T-cell (primary cell): ENCODE results near the gene DNAJB2. TPM values are rescaled to one million over a fixed set of nuclear protein-coding genes. Genes with fewer than 3 reads are reported as not detected.
A peak's percentile ranks its signal among the peaks of the same experiment; 100 is the strongest.

Source experiments
- ATAC-seq, 4 experiments: fragments of 200-7000 bp in 3 of 4; fragments of 150-1000 bp in 1 of 4; cut with Tn5 transposase; replicated peaks in 1 of 4; 1 replicate in 3 of 4; 2 replicates in 1 of 4; pipeline ENCODE4 v1.10.0; 2021; ENCODE audit warnings: moderate library complexity in 3 of 4, mild to moderate bottlenecking in 2 of 4, moderate number of reproducible peaks in 1 of 4
- CTCF ChIA-PET, 2 donors: fragments of 300-600 bp; sonication (Branson Sonifier 250); formaldehyde crosslinking; loops; one replicate each; lab custom pipeline; 2022; ENCODE audit warnings: antibody characterized with exemption in 2 of 2; lab: Charles Lee
- POLR2A ChIA-PET, 2 donors: fragments of 300-600 bp; sonication (Branson Sonifier 250); formaldehyde crosslinking; loops; one replicate each; lab custom pipeline; 2022; ENCODE audit warnings: antibody characterized with exemption in 2 of 2; lab: Charles Lee
- DNase-seq, 35 experiments: peaks; one replicate each; pipeline versions ENCODE4 v3.0.0 to v3.0.0-alpha.2; 2013 to 2023
- H3K27ac ChIP-seq: one replicate; pipeline ENCODE4 v1.5.1; 2013; ENCODE audit warnings: low read length
- H3K27me3 ChIP-seq, 2 experiments: replicated peaks in 1 of 2; 1 replicate in 1 of 2; 2 replicates in 1 of 2; pipeline versions ENCODE4 v1.6.1 to v1.7.0; 2013; ENCODE audit warnings: low read length in 1 of 2, mixed read lengths in 1 of 2; ENCODE audit not compliant: control insufficient read depth in 2 of 2, insufficient read depth in 2 of 2; ENCODE audit errors: extremely low read depth in 1 of 2
- H3K36me3 ChIP-seq, 2 donors: 1 replicate in 1 of 2; 2 replicates in 1 of 2; pipeline versions ENCODE4 v1.6.1 to v1.7.0; 2013; ENCODE audit warnings: low read length in 1 of 2; ENCODE audit not compliant: control insufficient read depth in 2 of 2, insufficient read depth in 1 of 2; ENCODE audit errors: extremely low read depth in 1 of 2
- H3K4me1 ChIP-seq, 2 experiments: 1 replicate in 1 of 2; 2 replicates in 1 of 2; pipeline versions ENCODE4 v1.6.1 to v1.7.0; 2013; ENCODE audit warnings: low read length in 2 of 2, mixed read lengths in 1 of 2; ENCODE audit not compliant: insufficient read depth in 2 of 2, control insufficient read depth in 1 of 2; ENCODE audit errors: extremely low read depth in 1 of 2
- H3K4me3 ChIP-seq, 2 donors: 1 replicate in 1 of 2; 2 replicates in 1 of 2; pipeline versions ENCODE4 v1.5.1 to v1.7.0; 2013; ENCODE audit warnings: mild to moderate bottlenecking in 2 of 2, low read length in 1 of 2, moderate library complexity in 1 of 2; ENCODE audit not compliant: control insufficient read depth in 1 of 2; ENCODE audit errors: extremely low read depth in 1 of 2
- H3K9me3 ChIP-seq: 2 replicates; pipeline ENCODE4 v1.7.0; 2013
- H3K27ac Mint-ChIP-seq, 2 donors: one replicate each; pipeline ENCODE4 v1.8.0; 2020 to 2021; ENCODE audit warnings: mild to moderate bottlenecking in 2 of 2, mixed read lengths in 2 of 2
- H3K27me3 Mint-ChIP-seq, 2 donors: one replicate each; pipeline ENCODE4 v1.8.0; 2021 to 2022; ENCODE audit warnings: mixed read lengths in 2 of 2
- H3K36me3 Mint-ChIP-seq: one replicate; pipeline ENCODE4 v1.8.0; 2021; ENCODE audit warnings: mixed read lengths
- H3K4me1 Mint-ChIP-seq, 3 donors: one replicate each; pipeline ENCODE4 v1.8.0; 2020 to 2022; ENCODE audit warnings: mixed read lengths in 3 of 3, mild to moderate bottlenecking in 1 of 3
- H3K4me3 Mint-ChIP-seq, 3 donors: one replicate each; pipeline ENCODE4 v1.8.0; 2020 to 2022; ENCODE audit warnings: mild to moderate bottlenecking in 3 of 3, mixed read lengths in 3 of 3, moderate library complexity in 3 of 3
- H3K9me3 Mint-ChIP-seq, 3 donors: one replicate each; pipeline ENCODE4 v1.8.0; 2020 to 2022; ENCODE audit warnings: mixed read lengths in 3 of 3
- WGBS: methylation state at CpG from one replicate; pipeline ENCODE4 v1.1.5; 2013; ENCODE audit warnings: missing lambda C conversion rate; ENCODE audit not compliant: insufficient coverage; 5-methylcytosine and 5-hydroxymethylcytosine counted together
- total RNA-seq, 35 experiments: library from RNA in 6 of 35; stranded (reverse) in 6 of 35; fragments of 120-200 nt in 1 of 35; gene quantifications; one replicate each; pipeline versions ENCODE4 v1.2.1 to v1.2.4 and lab custom pipeline; 2013 to 2026

Gene DNAJB2
- total RNA-seq, 5 donors from 2014 or later (not counting 1 experiment from before 2014, with no cell fraction given) = 83.0 to 150 (median 91.8) TPM

DNA sequence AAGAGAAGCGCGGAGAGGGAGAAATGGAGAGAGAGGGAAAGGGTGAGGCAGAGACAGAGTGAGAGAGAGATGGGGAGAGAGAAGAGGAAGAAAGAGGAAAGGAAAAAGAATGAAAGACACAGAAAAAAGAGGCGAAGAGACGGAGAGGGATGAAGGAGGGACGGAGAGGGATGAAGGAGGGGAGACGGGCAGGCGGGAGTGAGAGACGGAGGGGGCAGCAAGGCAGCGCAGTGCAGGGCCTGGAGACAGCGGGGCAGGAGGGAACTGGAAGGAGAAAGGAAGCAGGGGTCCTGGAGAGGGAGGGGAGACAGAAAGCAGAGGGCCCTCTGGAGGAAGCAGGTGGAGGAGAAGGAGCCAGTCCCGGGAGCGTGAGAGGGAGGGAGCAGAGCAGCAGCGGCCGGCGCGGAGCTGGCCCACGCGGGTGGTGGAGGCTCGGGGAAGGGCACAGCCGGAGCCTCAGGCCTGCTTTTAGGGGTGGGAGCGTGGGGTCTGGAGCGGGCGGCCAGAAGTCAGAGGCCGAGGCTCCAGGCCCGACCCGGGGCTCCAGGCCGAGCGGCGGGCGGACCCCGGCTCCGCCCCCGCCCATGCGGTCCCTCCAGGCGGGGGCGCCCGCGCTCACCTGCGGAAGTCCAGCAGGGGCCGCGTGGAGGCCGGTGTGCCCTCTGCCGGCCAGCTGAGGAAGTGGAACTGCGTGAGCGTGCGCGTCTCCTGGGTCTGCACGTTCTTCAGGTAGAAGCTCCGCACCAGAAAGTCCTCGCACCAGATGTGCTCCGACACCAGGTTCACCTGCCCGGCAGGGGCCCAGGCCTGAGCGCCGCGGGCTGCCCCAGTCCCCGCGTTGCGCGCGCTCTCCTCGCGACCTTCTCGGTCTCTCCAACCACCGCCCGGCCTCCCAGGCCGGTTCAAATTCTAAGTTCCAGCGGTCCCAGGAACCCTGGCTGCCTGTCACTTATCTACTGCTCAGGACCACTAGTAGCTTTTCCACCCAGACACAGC, 15.5 kb downstream of the DNAJB2 start:
- peaks cover 26 to 34% (median 34%) of the 10 kb centered on the region in 3 donors for H3K4me1 Mint-ChIP-seq
- 13% methylated on average over 66 of the region's 67 CpGs for WGBS

GRCh38 chr2:219296142-219296541, 17.0 kb downstream of the DNAJB2 start:
- peaks cover 3 to 37% of the 10 kb centered on the region in 2 experiments for H3K27me3 ChIP-seq
- H3K9me3 ChIP-seq = no peaks in the 10 kb centered on the region
- no peak overlapping the region for H3K27ac ChIP-seq
- H3K9me3 Mint-ChIP-seq = no peaks in the 10 kb centered on the region
- H3K4me1 ChIP-seq = peaks cover 3 to 39% of the 10 kb centered on the region in 2 experiments
- H3K36me3 Mint-ChIP-seq = no peaks in the 10 kb centered on the region
- H3K27ac Mint-ChIP-seq = no peak overlapping the region
- H3K4me3 Mint-ChIP-seq = peak overlapping the region in 1 of 3 donors; percentile 73
- DNase-seq = no peak
- WGBS = 92% methylated on average over 10 of the region's 14 CpGs
- H3K36me3 ChIP-seq = no peaks in the 10 kb centered on the region
- ATAC-seq = no peak
- H3K4me1 Mint-ChIP-seq = peaks cover 26 to 34% (median 34%) of the 10 kb centered on the region in 3 donors
- no peak overlapping the region for H3K4me3 ChIP-seq
- ChIA-PET CTCF (interaction anchor here (0.9 to 11.0 kb wide), 11 partner anchors 16 to 139 kb away, joined by 3 to 116 read pairs (median 8); partner anchors contain the start of genes DNAJB2 (in 2 of the 2), GLB1L (in 1 of the 2), NHEJ1 (in 1 of the 2) and STK16 (in 1 of the 2)), POLR2A (no interaction called here)
- peaks cover 7 to 10% of the 10 kb centered on the region in 2 donors for H3K27me3 Mint-ChIP-seq

More for the DNA sequence above, 15.5 kb downstream of the DNAJB2 start:
- no peaks in the 10 kb centered on the region for H3K9me3 Mint-ChIP-seq
- peaks cover 3 to 39% of the 10 kb centered on the region in 2 experiments for H3K4me1 ChIP-seq
- peak overlapping the region; percentile 47 to 56 for H3K4me3 ChIP-seq
- DNase-seq = peak; percentile 74 to 96 (median 84)
- peak overlapping the region in 1 of 2 donors; percentile 66 for H3K27ac Mint-ChIP-seq
- peak overlapping the region; percentile 41 to 73 (median 71) for H3K4me3 Mint-ChIP-seq
- ChIA-PET CTCF (interaction anchor here (0.6 to 11.0 kb wide), 38 partner anchors 8 to 140 kb away, joined by 3 to 116 read pairs (median 4); partner anchors contain the start of genes DNAJB2 (in 2 of the 2), TUBA4B (in 2 of the 2), ABCB6 (in 1 of the 2) and ANKZF1 (in 1 of the 2)), POLR2A (interaction anchor here in 1 of 2 donors (0.6 to 1.0 kb wide), 5 partner anchors 16 to 118 kb away, joined by 3 to 4 read pairs (median 3); partner anchors contain the start of genes CNPPD1, DNAJB2 and TUBA4A)
- peak overlapping the region; percentile 55 for H3K27ac ChIP-seq
- H3K36me3 Mint-ChIP-seq = no peaks in the 10 kb centered on the region
- no peaks in the 10 kb centered on the region for H3K36me3 ChIP-seq
- H3K27me3 ChIP-seq = peaks cover 0 to 25% of the 10 kb centered on the region in 2 experiments
- no peaks in the 10 kb centered on the region for H3K9me3 ChIP-seq
- peaks cover 4 to 6% of the 10 kb centered on the region in 2 donors for H3K27me3 Mint-ChIP-seq
- ATAC-seq = peak; percentile 90 to 98 (median 95)

DNA sequence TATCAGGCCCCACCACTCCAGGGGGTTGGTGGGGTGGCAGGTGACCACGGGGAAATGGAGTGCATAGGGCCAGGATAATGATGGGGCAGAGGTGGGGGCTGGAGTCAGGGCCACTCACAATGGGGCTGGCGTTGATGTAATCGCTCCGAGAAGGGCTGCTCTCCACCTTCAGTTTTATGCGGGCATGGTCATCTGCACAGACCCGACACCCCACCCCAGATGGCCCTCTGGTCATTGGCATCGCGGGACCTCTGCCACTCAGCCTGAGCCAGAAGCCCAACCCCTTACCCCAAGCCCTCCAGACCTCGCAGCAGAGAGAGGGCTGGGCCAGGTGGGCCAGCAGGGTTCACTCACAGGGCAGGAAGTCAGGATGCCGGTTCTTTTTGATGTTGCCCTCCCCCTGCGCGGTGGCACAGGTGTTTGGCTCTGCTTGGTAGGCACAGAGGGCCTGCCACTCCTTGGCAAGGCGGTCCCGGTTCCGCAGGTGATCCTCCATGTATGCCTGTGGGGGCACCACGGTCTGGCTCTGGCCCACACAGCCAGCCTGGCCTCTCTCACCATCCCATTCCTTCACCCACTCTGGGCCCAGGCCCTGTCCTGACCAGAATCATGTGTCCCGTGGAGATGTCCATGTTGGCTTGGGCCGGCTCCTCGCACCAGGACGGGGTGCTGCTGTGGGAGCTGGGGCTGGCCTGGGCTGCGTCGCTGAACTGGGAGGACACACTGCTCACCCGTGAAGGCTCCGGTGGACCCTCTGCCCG, 17.6 kb downstream of the DNAJB2 start:
- H3K27me3 ChIP-seq = peaks cover 6 to 44% of the 10 kb centered on the region in 2 experiments
- ATAC-seq (peak in 1 of 4 experiments; percentile 11), DNase-seq (peak in 23 of 35 experiments; percentile 14 to 60 (median 32))
- H3K36me3 ChIP-seq = no peaks in the 10 kb centered on the region
- Mint-ChIP-seq H3K4me3 (peak overlapping the region in 1 of 3 donors; percentile 13), H3K27me3 (peaks cover 10 to 17% of the 10 kb centered on the region in 2 donors), H3K27ac (no peak overlapping the region), H3K36me3 (no peaks in the 10 kb centered on the region), H3K9me3 (no peaks in the 10 kb centered on the region), H3K4me1 (peaks cover 26 to 34% (median 34%) of the 10 kb centered on the region in 3 donors)
- ChIA-PET POLR2A (no interaction called here), CTCF (interaction anchor here (0.8 to 11.0 kb wide), 5 partner anchors 16 to 137 kb away, joined by 3 to 116 read pairs (median 7); partner anchors contain the start of gene DNAJB2 (in 2 of the 2))
- peaks cover 3 to 39% of the 10 kb centered on the region in 2 experiments for H3K4me1 ChIP-seq
- WGBS = 68% methylated on average over 25 of the region's 25 CpGs
- H3K9me3 ChIP-seq = no peaks in the 10 kb centered on the region
- H3K4me3 ChIP-seq = peak overlapping the region in 1 of 2 donors; percentile 15
- no peak overlapping the region for H3K27ac ChIP-seq

DNA sequence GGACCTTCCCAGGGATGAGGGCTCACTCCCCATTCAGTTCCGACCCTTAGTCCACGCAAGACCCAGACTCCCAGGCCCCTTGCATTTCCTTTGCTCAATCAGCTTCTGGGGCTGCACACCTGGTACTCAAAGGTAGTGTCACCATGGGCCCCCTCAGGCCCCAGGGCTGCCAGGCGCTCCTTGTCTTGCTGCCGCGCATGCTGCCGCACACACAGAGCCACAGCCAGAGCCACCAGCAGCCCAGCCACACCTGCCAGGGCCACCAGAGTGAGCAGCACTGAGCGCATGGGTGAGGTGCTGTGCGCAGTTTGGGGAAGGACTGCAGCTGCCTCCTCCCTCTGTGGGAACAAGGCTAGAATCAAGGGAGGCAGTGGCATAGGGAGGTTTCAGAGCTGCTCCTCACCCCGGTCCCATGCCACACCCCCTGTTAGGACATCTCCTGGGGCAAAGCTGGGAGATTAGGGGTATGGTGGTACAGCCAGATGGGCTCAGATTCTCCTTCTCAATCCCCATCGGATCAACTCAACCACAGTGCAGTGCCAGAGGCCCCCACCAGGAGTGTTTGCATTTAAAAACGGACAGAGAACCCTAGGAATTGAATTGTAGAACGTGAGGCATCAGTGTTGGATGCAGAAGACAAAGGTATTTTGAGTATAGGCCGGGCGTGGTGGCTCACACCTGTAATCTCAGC, 18.7 kb downstream of the DNAJB2 start:
- H3K4me3 ChIP-seq = no peak overlapping the region
- H3K9me3 ChIP-seq = no peaks in the 10 kb centered on the region
- POLR2A ChIA-PET = no interaction called here
- Mint-ChIP-seq H3K27ac (no peak overlapping the region), H3K4me3 (no peak overlapping the region), H3K36me3 (no peaks in the 10 kb centered on the region), H3K27me3 (peaks cover 10 to 26% of the 10 kb centered on the region in 2 donors), H3K4me1 (peaks cover 26 to 34% (median 34%) of the 10 kb centered on the region in 3 donors), H3K9me3 (no peaks in the 10 kb centered on the region)
- H3K4me1 ChIP-seq = peaks cover 3 to 39% of the 10 kb centered on the region in 2 experiments
- H3K27me3 ChIP-seq = peaks cover 6 to 55% of the 10 kb centered on the region in 2 experiments
- no peak overlapping the region for H3K27ac ChIP-seq
- ATAC-seq (no peak), DNase-seq (no peak)
- WGBS = 89% methylated on average over 11 of the region's 14 CpGs
- H3K36me3 ChIP-seq = no peaks in the 10 kb centered on the region
- CTCF ChIA-PET = interaction anchor here (0.6 to 11.0 kb wide), 5 partner anchors 18 to 415 kb away, joined by 3 to 116 read pairs (median 3); partner anchors contain the start of gene DNAJB2 (in 2 of the 2)

GRCh38 chr2:219298759-219299371, 19.7 kb downstream of the DNAJB2 start:
- Histone ChIP-seq H3K36me3 (no peaks in the 10 kb centered on the region), H3K9me3 (no peaks in the 10 kb centered on the region), H3K4me3 (no peak overlapping the region), H3K4me1 (peaks cover 3 to 39% of the 10 kb centered on the region in 2 experiments), H3K27ac (no peak overlapping the region), H3K27me3 (peaks cover 8 to 62% of the 10 kb centered on the region in 2 experiments)
- H3K36me3 Mint-ChIP-seq = no peaks in the 10 kb centered on the region
- DNase-seq (peak; percentile 56 to 91 (median 80)), ATAC-seq (peak; percentile 50 to 57 (median 54))
- no peak overlapping the region for H3K27ac Mint-ChIP-seq
- H3K9me3 Mint-ChIP-seq = no peaks in the 10 kb centered on the region
- WGBS = 16% methylated on average over 10 of the region's 15 CpGs
- ChIA-PET POLR2A (interaction anchor here in 1 of 2 donors (0.5 kb wide), 1 partner anchor 213 kb away, joined by 12 read pairs; no protein-coding TSS in a partner anchor), CTCF (interaction anchor here in 1 of 2 donors (0.5 to 11.0 kb wide), 4 partner anchors 18 to 288 kb away, joined by 3 to 116 read pairs (median 4); partner anchors contain the start of gene DNAJB2)
- no peak overlapping the region for H3K4me3 Mint-ChIP-seq
- H3K27me3 Mint-ChIP-seq = peaks cover 14 to 30% of the 10 kb centered on the region in 2 donors
- peaks cover 26 to 34% (median 32%) of the 10 kb centered on the region in 3 donors for H3K4me1 Mint-ChIP-seq
